Stimulated activated CD4-positive, alpha-beta T cell treated with anti-CD3 and anti-CD28 coated beads, Interleukin-2, amount 100 ng/mL, for 4 hours (primary cell): ENCODE measurements around the gene IMPDH1.

Experiments
- DNase-seq: peaks from one replicate; pipeline ENCODE4 v3.0.0-alpha.2; 2020; ENCODE audit warnings: low read depth

The IMPDH1 gene

GRCh38 chr7:128360359-128360678 lies 49.5 kb downstream of the IMPDH1 start:
- no peak for DNase-seq

- DNase-seq = no peak
Measured at GRCh38 chr7:128359939-128360338, 49.8 kb downstream of the IMPDH1 start.

- DNase-seq = no peak
Measured at GRCh38 chr7:128359336-128359735, 50.4 kb downstream of the IMPDH1 start.

- no peak for DNase-seq
Measured at GRCh38 chr7:128358233-128358632, 51.5 kb downstream of the IMPDH1 start.

GRCh38 chr7:128357217-128357613 lies 52.6 kb downstream of the IMPDH1 start:
- DNase-seq = no peak

- DNase-seq = no peak
Measured at GRCh38 chr7:128356546-128357216, 53.1 kb downstream of the IMPDH1 start.

GRCh38 chr7:128353610-128354009 lies 56.2 kb downstream of the IMPDH1 start:
- DNase-seq = no peak

GRCh38 chr7:128353189-128353588 lies 56.6 kb downstream of the IMPDH1 start:
- no peak for DNase-seq

GRCh38 chr7:128352636-128353035 lies 57.1 kb downstream of the IMPDH1 start:
- DNase-seq = no peak

GRCh38 chr7:128352153-128352537 lies 57.6 kb downstream of the IMPDH1 start:
- no peak for DNase-seq

- no peak for DNase-seq
Measured at GRCh38 chr7:128351296-128352152, 58.3 kb downstream of the IMPDH1 start.

- no peak for DNase-seq
Measured at GRCh38 chr7:128350708-128351295, 59.0 kb downstream of the IMPDH1 start.

GRCh38 chr7:128349466-128349825 lies 60.3 kb downstream of the IMPDH1 start:
- no peak for DNase-seq

- peak; percentile 47 for DNase-seq
Measured at GRCh38 chr7:128347647-128348097, 62.1 kb downstream of the IMPDH1 start.

GRCh38 chr7:128344431-128344774 lies 65.4 kb downstream of the IMPDH1 start:
- no peak for DNase-seq

GRCh38 chr7:128343554-128344430 lies 66.0 kb downstream of the IMPDH1 start, which contains the start of gene RBM28:
TSS of gene RBM28 (minus strand) at chr7:128343908. CDS start at chr7:128343793, 115 bp downstream.
- peak; percentile 73 for DNase-seq
